Calu3 (cell line): Measurements from ENCODE around the gene ZMYND10. TPM values are rescaled to one million over a fixed set of nuclear protein-coding genes. Genes with fewer than 3 reads are reported as not detected.

Experiments
- BruUV-seq: library from RNA; stranded (reverse); fragments of 400-500 nt; replicated peaks from 2 replicates; lab custom pipeline; 2021; lab: Mats Ljungman, UMichigan
- CTCF ChIA-PET: fragments of 300-600 bp; sonication (Branson Sonifier 250); formaldehyde crosslinking; loops from one replicate; lab custom pipeline; 2022; ENCODE audit warnings: antibody characterized with exemption; lab: Charles Lee
- DNase-seq: peaks from one replicate; pipeline ENCODE4 v3.0.0; 2022
- H3K27ac Mint-ChIP-seq: one replicate; pipeline ENCODE4 v1.8.0; 2022; ENCODE audit warnings: mixed read lengths; ENCODE audit not compliant: unreplicated experiment
- H3K27me3 Mint-ChIP-seq: one replicate; pipeline ENCODE4 v1.8.0; 2022; ENCODE audit warnings: mixed read lengths; ENCODE audit not compliant: unreplicated experiment
- H3K36me3 Mint-ChIP-seq: one replicate; pipeline ENCODE4 v1.8.0; 2022; ENCODE audit warnings: mild to moderate bottlenecking, moderate library complexity, mixed read lengths; ENCODE audit not compliant: insufficient read depth, unreplicated experiment
- H3K4me1 Mint-ChIP-seq: one replicate; pipeline ENCODE4 v1.8.0; 2022; ENCODE audit warnings: mild to moderate bottlenecking, low read depth, mixed read lengths; ENCODE audit not compliant: unreplicated experiment
- H3K4me3 Mint-ChIP-seq: one replicate; pipeline ENCODE4 v1.8.0; 2022; ENCODE audit warnings: mild to moderate bottlenecking, low read depth, moderate library complexity, mixed read lengths; ENCODE audit not compliant: unreplicated experiment
- H3K9me3 Mint-ChIP-seq: one replicate; pipeline ENCODE4 v1.8.0; 2022; ENCODE audit warnings: low read depth, mixed read lengths; ENCODE audit not compliant: unreplicated experiment
- CTCF ChIP-seq: fragments of 200-600 bp; IDR thresholded peaks from one replicate; pipeline ENCODE4 v1.8.0; 2022; ENCODE audit warnings: antibody characterized with exemption; ENCODE audit not compliant: unreplicated experiment
- intact Hi-C: fragments of 100-400 bp; cut with micrococcal nuclease; formaldehyde crosslinking; loops from one replicate; pipeline ENCODE4 v1.10.0; 2022; ENCODE audit not compliant: unreplicated experiment
- total RNA-seq: library from RNA; stranded (reverse); gene quantifications from 2 replicates; pipeline ENCODE4 v1.2.3, GENCODE V29; 2022

Gene ZMYND10
- total RNA-seq, 1 experiment from 2014 or later = 0.71 TPM

GRCh38 chr3:50320853-50321335, 24.6 kb downstream of the ZMYND10 start:
- TF ChIP-seq CTCF = no peak
- CTCF ChIA-PET = interaction anchor here (0.5 to 0.7 kb wide), 4 partner anchors 15 to 61 kb away, joined by 3 to 5 read pairs (median 4); partner anchors contain the start of genes CYB561D2 and NPRL2
- H3K9me3 Mint-ChIP-seq = no peaks in the 10 kb centered on the region
- H3K27ac Mint-ChIP-seq = peak overlapping the region; percentile 94
- H3K27me3 Mint-ChIP-seq = no peaks in the 10 kb centered on the region
- no TSS peak for BruUV-seq
- intact Hi-C loops = loop anchor here (10.0 kb wide), 1 partner anchor 46 kb away; the partner anchor contains the start of gene LSMEM2
- H3K4me1 Mint-ChIP-seq = peaks cover 12% of the 10 kb centered on the region
- peak; percentile 84 for DNase-seq
- peaks cover 41% of the 10 kb centered on the region for H3K36me3 Mint-ChIP-seq
- H3K4me3 Mint-ChIP-seq = peak overlapping the region; percentile 74

GRCh38 chr3:50319894-50320625, 25.5 kb downstream of the ZMYND10 start:
- Mint-ChIP-seq H3K27me3 (no peaks in the 10 kb centered on the region), H3K4me3 (peak overlapping the region; percentile 74), H3K27ac (no peak overlapping the region), H3K4me1 (peaks cover 18% of the 10 kb centered on the region), H3K36me3 (peaks cover 41% of the 10 kb centered on the region), H3K9me3 (no peaks in the 10 kb centered on the region)
- CTCF ChIA-PET = no interaction called here
- no peak for DNase-seq
- intact Hi-C loops = loop anchor here (10.0 kb wide), 1 partner anchor 45 kb away; the partner anchor contains the start of gene LSMEM2
- BruUV-seq = TSS peak; percentile 42
- no peak for TF ChIP-seq CTCF

GRCh38 chr3:50319181-50319893, 26.2 kb downstream of the ZMYND10 start:
- CTCF ChIA-PET = interaction anchor here (0.6 to 0.8 kb wide), 2 partner anchors 20 to 1275 kb away, joined by 3 to 6 read pairs; partner anchors contain the start of genes HYAL3 and NAA80
- no TSS peak for BruUV-seq
- peak overlapping the region; percentile 74 for H3K4me3 Mint-ChIP-seq
- peaks cover 23% of the 10 kb centered on the region for H3K4me1 Mint-ChIP-seq
- no peak for DNase-seq
- intact Hi-C loops = no loop called here
- H3K9me3 Mint-ChIP-seq = no peaks in the 10 kb centered on the region
- no peak for TF ChIP-seq CTCF
- H3K36me3 Mint-ChIP-seq = peaks cover 41% of the 10 kb centered on the region
- no peaks in the 10 kb centered on the region for H3K27me3 Mint-ChIP-seq
- no peak overlapping the region for H3K27ac Mint-ChIP-seq

DNA sequence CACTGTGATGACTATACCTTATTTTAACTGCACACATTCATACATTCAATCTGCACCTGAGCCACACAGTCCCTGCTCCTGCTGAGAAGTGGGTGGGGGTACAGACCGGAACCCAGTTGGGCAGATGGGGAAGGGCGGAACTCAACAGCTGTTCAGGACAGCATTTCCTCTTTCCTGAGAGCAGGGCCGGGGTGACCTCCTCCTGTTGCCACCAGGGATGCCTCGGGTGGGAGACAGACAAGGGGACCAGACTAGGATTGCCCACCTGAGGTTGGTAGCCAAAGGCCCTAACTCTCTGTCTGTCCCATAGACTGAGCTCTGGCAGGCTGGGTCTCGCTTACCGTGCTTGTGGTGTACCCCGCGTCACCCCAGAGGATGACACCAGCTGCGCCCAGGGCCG, 26.9 kb downstream of the ZMYND10 start:
- no peak for DNase-seq
- CTCF ChIA-PET = interaction anchor here (0.6 to 0.8 kb wide), 2 partner anchors 19 to 1276 kb away, joined by 3 to 6 read pairs; partner anchors contain the start of genes HYAL3 and NAA80
- no peak overlapping the region for H3K4me3 Mint-ChIP-seq
- H3K4me1 Mint-ChIP-seq = peaks cover 28% of the 10 kb centered on the region
- H3K27ac Mint-ChIP-seq = no peak overlapping the region
- BruUV-seq = no TSS peak
- H3K9me3 Mint-ChIP-seq = no peaks in the 10 kb centered on the region
- intact Hi-C loops = no loop called here
- H3K27me3 Mint-ChIP-seq = no peaks in the 10 kb centered on the region
- H3K36me3 Mint-ChIP-seq = peaks cover 39% of the 10 kb centered on the region
- TF ChIP-seq CTCF = no peak
